Coronary artery (tissue), 2 donors: ENCODE results near the gene ISLR2.
A peak's percentile ranks its signal among the peaks of the same experiment; 100 is the strongest.

Source experiments
- DNase-seq: peaks from one replicate; pipeline ENCODE4 v3.0.0-alpha.2; 2017; ENCODE audit warnings: low spot score
- H3K27ac ChIP-seq, 2 donors: fragments of 200-600 bp; sonication (generic); one replicate each; pipeline ENCODE4 v1.5.1; 2016 to 2019
- H3K4me3 ChIP-seq: fragments of 200-600 bp; sonication (generic); 2 replicates; pipeline ENCODE4 v1.5.1; 2016; ENCODE audit warnings: mild to moderate bottlenecking, moderate library complexity
- TF ChIP-seq, protein P1 (sequence below): fragments of 200-600 bp; sonication (generic); IDR thresholded peaks from one replicate; pipeline ENCODE4 v1.5.1; 2019; ENCODE audit warnings: antibody characterized with exemption

Gene ISLR2

DNA sequence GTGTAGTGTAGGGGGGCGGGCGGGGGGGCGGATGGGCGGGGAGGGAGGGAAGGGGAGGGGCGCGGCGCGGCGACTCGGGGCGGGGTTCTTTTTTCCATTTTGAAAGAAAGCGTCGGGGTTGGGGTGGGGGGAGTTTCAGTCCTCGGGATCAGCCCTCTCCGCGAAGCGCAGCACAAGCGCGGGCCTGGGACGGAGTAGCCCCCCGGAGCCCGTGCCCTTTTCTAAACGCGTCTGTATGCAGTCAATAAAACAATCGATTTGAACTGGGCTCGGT is 6.1 kb downstream of the ISLR2 start:
- peak overlapping the region; percentile 73 for H3K4me3 ChIP-seq
- TF ChIP-seq, protein P1, sequence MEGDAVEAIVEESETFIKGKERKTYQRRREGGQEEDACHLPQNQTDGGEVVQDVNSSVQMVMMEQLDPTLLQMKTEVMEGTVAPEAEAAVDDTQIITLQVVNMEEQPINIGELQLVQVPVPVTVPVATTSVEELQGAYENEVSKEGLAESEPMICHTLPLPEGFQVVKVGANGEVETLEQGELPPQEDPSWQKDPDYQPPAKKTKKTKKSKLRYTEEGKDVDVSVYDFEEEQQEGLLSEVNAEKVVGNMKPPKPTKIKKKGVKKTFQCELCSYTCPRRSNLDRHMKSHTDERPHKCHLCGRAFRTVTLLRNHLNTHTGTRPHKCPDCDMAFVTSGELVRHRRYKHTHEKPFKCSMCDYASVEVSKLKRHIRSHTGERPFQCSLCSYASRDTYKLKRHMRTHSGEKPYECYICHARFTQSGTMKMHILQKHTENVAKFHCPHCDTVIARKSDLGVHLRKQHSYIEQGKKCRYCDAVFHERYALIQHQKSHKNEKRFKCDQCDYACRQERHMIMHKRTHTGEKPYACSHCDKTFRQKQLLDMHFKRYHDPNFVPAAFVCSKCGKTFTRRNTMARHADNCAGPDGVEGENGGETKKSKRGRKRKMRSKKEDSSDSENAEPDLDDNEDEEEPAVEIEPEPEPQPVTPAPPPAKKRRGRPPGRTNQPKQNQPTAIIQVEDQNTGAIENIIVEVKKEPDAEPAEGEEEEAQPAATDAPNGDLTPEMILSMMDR = no peak
- H3K27ac ChIP-seq = peak overlapping the region; percentile 66 to 86
- DNase-seq = no peak

- TF ChIP-seq, protein P1 = no peak
- Histone ChIP-seq H3K27ac (peak overlapping the region; percentile 66 to 86), H3K4me3 (peak overlapping the region; percentile 73)
- no peak for DNase-seq
Observed at GRCh38 chr15:74136814-74137536, 6.6 kb downstream of the ISLR2 start.

DNA sequence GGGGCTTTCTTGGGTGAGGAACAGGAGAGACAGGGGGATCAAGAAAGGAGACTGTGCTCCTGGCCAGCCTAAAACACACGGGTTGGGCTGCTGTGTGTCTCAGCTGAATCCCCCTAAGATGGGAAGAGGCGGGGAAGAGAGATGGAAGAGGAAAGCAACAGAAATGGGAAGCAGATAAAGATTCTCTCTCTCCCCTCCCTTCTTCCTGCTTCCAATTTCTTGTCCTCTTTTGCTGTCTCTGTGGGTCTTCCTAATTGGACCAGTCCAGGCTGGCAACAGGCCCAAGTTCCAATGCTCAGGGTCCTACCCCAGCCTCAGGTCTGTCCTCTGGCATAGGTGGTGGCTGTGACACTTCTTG is 7.1 kb downstream of the ISLR2 start:
- no peak overlapping the region for H3K4me3 ChIP-seq
- TF ChIP-seq, protein P1 = no peak
- DNase-seq = no peak
- no peak overlapping the region for H3K27ac ChIP-seq

- TF ChIP-seq, protein P1 = no peak
- DNase-seq = no peak
- Histone ChIP-seq H3K4me3 (no peak overlapping the region), H3K27ac (no peak overlapping the region)
Observed at GRCh38 chr15:74138642-74139041, 8.3 kb downstream of the ISLR2 start.

GRCh38 chr15:74141591-74141990 is 11.2 kb downstream of the ISLR2 start:
- no peak for DNase-seq
- no peak overlapping the region for H3K4me3 ChIP-seq
- no peak overlapping the region for H3K27ac ChIP-seq
- TF ChIP-seq, protein P1 = no peak

DNA sequence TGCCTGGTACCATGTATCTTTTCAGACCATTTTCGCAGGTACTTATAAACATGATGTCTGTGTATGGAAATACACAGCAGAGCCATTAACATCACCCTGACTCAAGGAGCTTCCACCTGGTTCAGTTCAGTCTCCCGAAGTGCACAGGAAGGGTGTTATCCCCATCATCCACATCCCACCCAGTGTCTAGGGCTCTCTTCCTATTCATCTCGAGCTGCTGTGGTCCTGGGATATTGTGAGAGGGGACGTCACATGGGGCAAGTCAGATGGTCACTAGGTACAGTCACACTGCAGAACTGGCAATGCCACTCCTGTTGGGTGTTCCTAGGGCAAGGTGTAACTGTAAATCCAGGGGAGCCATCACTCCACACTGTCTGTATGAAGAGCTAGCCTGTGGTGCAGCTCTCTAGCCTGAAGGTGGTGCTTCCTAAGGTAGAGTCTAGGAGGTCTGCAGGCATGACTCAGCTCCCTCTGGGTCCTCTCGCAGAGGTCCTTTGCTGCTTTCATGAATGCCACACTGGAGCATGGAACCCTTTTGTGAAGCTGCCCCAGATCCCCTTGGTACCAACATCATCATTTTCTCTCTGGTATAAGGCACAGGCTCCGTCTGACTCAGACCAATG is 13.9 kb downstream of the ISLR2 start:
- no peak for DNase-seq

More for the DNA sequence above, 13.9 kb downstream of the ISLR2 start:
- Histone ChIP-seq H3K4me3 (no peak overlapping the region), H3K27ac (no peak overlapping the region)
- TF ChIP-seq, protein P1 = no peak
